Measurements from ENCODE around the gene FHOD3. TPM values are rescaled to one million over a fixed set of nuclear protein-coding genes. Genes with fewer than 3 reads are reported as not detected.

Gene FHOD3
- total and polyA plus RNA-seq, 2 of the 8 experiments (the other 6 are each of a cell fraction or from before 2014, with no cell fraction given), result 9.7 to 10.5 TPM

DNA sequence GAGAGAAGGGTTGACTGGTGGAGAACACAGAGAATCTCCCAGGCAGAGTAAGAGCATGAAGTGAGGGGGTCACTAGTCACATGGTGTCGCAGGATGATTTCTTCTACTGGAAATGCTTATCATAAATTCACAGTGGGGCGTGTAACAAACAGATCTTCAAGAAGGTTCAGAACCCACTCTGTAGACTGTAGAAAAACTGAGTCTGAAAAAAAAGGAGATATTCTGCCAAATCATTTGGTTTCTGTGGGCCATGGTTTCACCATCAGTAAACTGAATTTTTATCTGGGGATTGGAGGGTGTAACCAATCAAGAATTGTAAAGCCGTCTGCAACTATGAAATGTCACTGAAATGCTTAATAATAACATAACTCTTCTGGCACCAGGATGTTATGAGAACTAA, 516.3 kb downstream of the FHOD3 start:
- Histone ChIP-seq H3K23me2 (ENCODE audit: low read depth, low read length) (no peaks in the 10 kb centered on the region), H3K23ac (ENCODE audit: insufficient read length) (no peak overlapping the region), H3K27me3 (replicated peaks in 1 of 4; ENCODE audit: control insufficient read depth in 3 of 4, extremely low read depth in 1 of 4, insufficient read depth in 3 of 4, low read length in 3 of 4) (no peaks in the 10 kb centered on the region), H3K4me3 (ENCODE audit: extremely low read depth in 1 of 4, insufficient read depth in 2 of 4, low read depth in 3 of 4, low read length in 4 of 4) (no peak overlapping the region), H3K56ac (replicated peaks; ENCODE audit: insufficient read length, low read depth, low read length) (no peak overlapping the region), H2BK120ac (replicated peaks; ENCODE audit: low read depth, low read length) (no peak overlapping the region), H2BK5ac (ENCODE audit: low read depth, low read length) (no peak overlapping the region), H4K5ac (ENCODE audit: insufficient read length, low read depth, low read length) (no peak overlapping the region), H3K79me1 (ENCODE audit: low read depth, low read length) (no peaks in the 10 kb centered on the region; the same call in 1 of the 2 replicates), H2AK5ac (ENCODE audit: low read depth, low read length) (no peak overlapping the region), H4K8ac (ENCODE audit: extremely low read depth, insufficient read depth, low read length) (no peak overlapping the region), H3K4ac (replicated peaks; ENCODE audit: insufficient read length, low read depth, low read length) (no peak overlapping the region), H3K9me3 (ENCODE audit: insufficient read depth in 2 of 2, low read depth in 1 of 2, low read length in 1 of 2) (no peaks in the 10 kb centered on the region), H2BK20ac (ENCODE audit: low read length) (no peak overlapping the region), H3K36me3 (ENCODE audit: control insufficient read depth in 2 of 4, insufficient read depth in 4 of 4, low read length in 3 of 4) (peaks cover 6 to 43% (median 17%) of the 10 kb centered on the region in 4 experiments; a peak in 7 of 8 replicates), H3K4me2 (ENCODE audit: insufficient read depth in 1 of 2, low read depth in 2 of 2, low read length in 2 of 2) (no peak overlapping the region), H3K4me1 (replicated peaks in 1 of 4; ENCODE audit: control insufficient read depth in 3 of 4, insufficient read depth in 4 of 4, low read length in 3 of 4) (no peaks in the 10 kb centered on the region), H2BK12ac (ENCODE audit: low read depth, low read length) (no peak overlapping the region), H2BK15ac (ENCODE audit: low read length) (no peak overlapping the region), H2AFZ (ENCODE audit: low read length) (no peak overlapping the region), H3K27ac (ENCODE audit: low read depth, low read length) (no peak overlapping the region), H4K91ac (replicated peaks; ENCODE audit: insufficient read length, low read length) (no peak overlapping the region), H3K79me2 (ENCODE audit: control insufficient read depth in 1 of 2, insufficient read depth in 2 of 2, low read length in 2 of 2) (no peaks in the 10 kb centered on the region), H3K14ac (ENCODE audit: insufficient read length) (no peak overlapping the region), H4K20me1 (replicated peaks in 1 of 2; ENCODE audit: control insufficient read depth in 1 of 2, insufficient read depth in 2 of 2, low read length in 2 of 2) (peaks cover under 1 to 2% of the 10 kb centered on the region in 2 experiments), H3K9ac (replicated peaks in 1 of 4; ENCODE audit: extremely low read depth in 1 of 4, low read depth in 3 of 4, low read length in 3 of 4) (no peak overlapping the region), H3K18ac (ENCODE audit: extremely low read depth, low read length) (no peak overlapping the region)
- DNase-seq (ENCODE audit: low read depth in 1 of 2, low spot score in 2 of 2) (no peak), FAIRE-seq (no peak)
- POLR2A ChIA-PET (ENCODE audit: partially characterized antibody), result no interaction called here
- CTCF ChIA-PET (ENCODE audit: partially characterized antibody), result interaction anchor here (0.7 to 1.4 kb wide), 4 partner anchors 25 to 297 kb away, joined by 3 to 4 read pairs (median 3); no protein-coding TSS in a partner anchor
- 91% methylated on average over 3 of the region's 3 CpGs; no CpG with 5 or more reads in 1 of the 2 experiments for WGBS, 2 experiments (ENCODE audit: extremely low coverage in 1 of 2, insufficient coverage in 1 of 2, insufficient read length in 1 of 2, insufficient replicate concordance in 2 of 2, low coverage in 1 of 2, low lambda C conversion rate in 2 of 2, missing lambda C conversion rate in 1 of 2)
- no peak for TF ChIP-seq BRCA1 (IDR thresholded peaks at IDR 0.05; ENCODE audit: low read depth, low read length)
